GM21390 (cell line): ENCODE data around the gene LUC7L2.
"Not testable (repeated sequence)": the region's sequence is repeated elsewhere in the genome, so short reads cannot be mapped to it uniquely, and the experiment has no call there.

Source experiments
- ATAC-seq: cut with Tn5 transposase; IDR thresholded peaks from one replicate; pipeline ENCODE4 v1.9.1; 2021; ENCODE audit not compliant: unreplicated experiment

Gene LUC7L2

DNA sequence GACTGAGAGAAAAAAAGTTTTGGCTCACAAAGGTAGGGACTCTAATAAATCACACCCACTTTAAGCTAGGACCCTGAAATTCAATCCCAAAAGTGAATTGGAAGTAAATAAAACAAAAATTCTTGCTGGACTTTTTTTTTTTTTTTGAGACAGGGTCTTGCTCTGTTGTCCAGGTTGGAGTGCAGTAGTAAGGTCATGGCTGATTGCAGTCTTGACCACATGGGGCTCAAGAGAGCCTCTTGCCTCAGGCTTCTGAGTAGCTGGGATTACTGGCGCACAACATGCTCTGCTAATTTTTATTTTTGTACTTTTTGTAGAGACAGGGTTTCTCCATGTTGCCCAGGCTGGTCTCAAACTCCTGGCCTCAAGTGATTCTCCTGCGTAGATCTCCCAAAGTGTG, 5.0 kb upstream of the LUC7L2 start:
- no peak for ATAC-seq

DNA sequence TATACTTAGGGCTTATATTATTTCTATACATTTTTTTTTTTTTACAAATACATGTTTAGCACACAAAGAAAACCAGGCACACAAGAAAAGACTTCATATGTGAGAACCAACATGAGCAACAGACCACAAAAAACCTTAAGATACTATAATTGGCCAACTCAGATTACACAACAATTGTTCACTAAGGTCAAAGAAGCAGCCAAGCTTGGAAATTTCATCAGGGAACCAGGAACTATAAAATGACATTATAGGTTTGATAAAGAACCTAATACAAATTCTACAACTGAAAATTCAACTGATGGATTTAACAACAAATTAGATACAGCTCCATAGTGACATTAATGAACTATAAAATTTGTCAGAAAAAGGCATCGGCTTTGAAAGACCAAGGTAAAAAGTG, 4.4 kb upstream of the LUC7L2 start:
- ATAC-seq = no peak

DNA sequence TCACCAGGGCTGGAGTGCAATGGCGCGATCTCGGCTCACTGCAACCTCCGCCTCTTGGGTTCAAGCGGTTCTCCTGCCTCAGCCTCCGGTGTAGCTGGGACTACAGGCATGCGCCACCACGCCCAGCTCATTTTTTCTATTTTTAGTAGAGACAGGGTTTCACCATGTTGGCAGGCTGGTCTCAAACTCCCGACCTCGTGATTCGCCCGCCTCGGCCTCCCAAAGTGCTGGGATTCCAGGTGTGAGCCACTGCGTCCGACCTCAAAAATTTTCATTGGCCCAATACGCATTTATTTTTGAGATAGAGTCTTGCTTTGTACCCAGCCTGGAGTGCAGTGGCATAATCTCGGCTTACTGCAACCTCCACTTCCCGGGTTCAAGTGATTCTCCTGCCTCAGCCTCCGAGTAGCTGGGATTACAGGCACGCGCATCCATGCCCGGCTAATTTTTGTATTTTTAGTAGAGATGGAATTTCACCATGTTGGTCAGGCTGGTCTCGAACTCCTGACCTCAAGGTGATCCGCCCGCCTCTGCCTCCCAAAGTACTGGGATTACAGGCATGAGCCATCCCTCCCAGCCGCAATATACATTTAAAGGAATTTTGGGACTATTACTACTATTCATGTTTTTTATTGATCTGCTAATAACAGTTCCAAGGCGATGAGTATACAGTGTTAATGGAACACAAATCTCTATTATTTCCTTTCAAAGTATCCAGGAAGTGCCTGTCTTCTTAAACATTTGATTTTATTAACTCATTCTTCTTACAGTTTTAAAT, 1.8 kb upstream of the LUC7L2 start:
- ATAC-seq = not testable (repeated sequence)

GRCh38 chr7:139358541-139359365, 941 bp upstream of the LUC7L2 start:
- peak; percentile 16 for ATAC-seq

- peak; percentile 59 for ATAC-seq
Observed at GRCh38 chr7:139360210-139360947, 685 bp downstream of the LUC7L2 start.

- ATAC-seq = no peak
Observed at GRCh38 chr7:139360948-139361307, 1.2 kb downstream of the LUC7L2 start.

DNA sequence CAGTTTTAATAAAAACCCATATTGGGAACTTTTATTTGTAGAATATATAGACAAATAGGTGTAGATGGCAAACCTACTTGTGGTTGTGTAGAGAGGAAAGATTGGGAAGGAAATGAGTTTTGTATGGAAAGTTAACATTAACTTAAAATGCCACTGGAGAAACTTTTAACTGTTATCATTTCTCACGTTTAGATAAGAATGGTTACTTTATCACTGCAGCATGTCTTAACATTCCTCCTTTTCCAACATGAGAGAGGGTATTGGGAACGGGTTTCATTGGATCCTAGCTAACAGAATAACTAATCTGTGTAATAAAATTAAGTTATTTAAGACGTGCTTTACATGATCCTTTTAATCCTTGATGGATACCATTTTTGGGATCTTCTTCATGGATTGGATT, 1.8 kb downstream of the LUC7L2 start:
- ATAC-seq = no peak

DNA sequence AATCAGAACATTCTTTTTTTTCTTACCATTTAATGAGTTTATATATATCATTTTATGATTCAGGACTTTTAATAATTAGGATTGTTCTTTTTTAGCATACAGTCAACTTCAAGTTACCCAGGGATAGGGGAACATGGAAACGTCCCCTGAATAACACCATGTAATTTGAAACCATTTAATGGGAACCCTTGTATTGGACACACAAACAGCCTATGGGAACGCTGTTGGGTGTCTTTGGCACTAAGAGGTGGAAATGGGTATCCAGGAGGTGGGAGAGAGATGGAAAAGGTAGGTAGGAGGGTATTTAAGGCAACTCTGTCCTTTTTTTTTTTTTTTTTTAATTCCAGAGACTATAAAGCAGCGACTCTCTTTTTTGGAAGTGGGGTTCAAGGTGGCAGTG, 2.6 kb downstream of the LUC7L2 start:
- no peak for ATAC-seq

- no peak for ATAC-seq
Observed at GRCh38 chr7:139362981-139363380, 3.3 kb downstream of the LUC7L2 start.

GRCh38 chr7:139365336-139365735, 5.6 kb downstream of the LUC7L2 start:
- ATAC-seq = no peak

GRCh38 chr7:139366400-139366799, 6.7 kb downstream of the LUC7L2 start:
- no peak for ATAC-seq

DNA sequence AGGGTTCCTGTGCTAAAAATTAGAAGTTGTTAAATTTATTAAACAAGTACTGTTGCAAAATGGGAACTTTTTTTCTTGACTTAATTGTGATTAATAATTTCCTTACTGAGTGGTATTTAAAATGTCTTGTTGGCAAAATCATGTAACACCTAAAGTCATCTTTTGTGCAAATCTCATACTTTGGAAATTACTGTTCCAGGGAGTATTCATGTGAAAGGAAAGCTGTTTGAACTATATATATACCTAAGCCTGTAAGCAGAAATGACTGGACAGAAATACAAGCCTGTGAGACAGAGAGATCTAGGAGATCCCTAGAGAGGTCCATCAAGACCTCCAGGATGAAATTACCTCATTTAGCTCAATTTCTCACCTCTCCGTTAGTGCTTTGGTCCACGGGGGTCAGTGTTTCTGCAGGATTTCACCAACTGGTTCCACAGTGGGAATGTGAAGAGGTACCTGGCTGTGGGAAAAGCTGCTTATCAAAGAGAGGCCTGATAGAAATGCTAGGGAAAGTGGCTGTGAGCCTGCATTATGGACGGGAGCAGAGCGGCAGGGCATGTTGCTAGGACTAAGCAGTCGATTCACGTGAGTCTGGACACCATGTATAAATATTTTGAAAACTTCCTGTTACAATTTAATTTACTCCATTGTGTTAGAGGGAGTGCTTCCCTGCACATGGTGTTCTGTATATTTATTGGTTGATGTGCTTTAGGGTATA, 7.9 kb downstream of the LUC7L2 start:
- ATAC-seq = no peak

DNA sequence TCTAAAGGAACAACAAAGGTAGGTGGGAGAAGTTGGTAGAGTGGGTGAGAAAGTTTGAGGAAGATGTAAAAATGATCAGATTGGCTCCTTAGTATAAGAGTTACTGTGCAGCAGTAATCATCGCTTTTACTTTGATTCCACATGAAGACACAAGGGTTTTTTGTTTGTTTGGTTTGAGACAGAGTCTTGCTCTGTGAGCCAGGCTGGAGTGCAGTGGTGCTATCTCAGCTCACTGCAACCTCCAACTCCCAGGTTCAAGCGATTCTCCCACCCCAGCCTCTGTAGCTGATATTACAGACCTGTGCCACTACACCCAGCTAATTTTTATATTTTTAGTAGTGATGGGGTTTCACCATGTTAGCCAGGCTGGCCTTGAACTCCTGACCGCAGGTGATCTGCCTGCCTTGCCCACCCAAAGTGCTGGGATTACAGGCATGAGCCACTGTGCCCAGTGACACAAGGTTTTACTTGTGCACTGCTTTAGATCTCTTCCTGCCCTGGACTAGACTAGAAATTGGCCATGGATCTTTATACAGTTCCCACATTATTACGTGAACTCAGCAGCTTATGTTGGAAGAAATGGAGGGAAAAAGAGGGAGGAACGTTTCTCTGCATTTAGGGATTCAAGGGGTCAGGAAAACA, 10.7 kb downstream of the LUC7L2 start:
- no peak for ATAC-seq

- ATAC-seq = no peak
Observed at GRCh38 chr7:139370943-139371313, 11.2 kb downstream of the LUC7L2 start.

DNA sequence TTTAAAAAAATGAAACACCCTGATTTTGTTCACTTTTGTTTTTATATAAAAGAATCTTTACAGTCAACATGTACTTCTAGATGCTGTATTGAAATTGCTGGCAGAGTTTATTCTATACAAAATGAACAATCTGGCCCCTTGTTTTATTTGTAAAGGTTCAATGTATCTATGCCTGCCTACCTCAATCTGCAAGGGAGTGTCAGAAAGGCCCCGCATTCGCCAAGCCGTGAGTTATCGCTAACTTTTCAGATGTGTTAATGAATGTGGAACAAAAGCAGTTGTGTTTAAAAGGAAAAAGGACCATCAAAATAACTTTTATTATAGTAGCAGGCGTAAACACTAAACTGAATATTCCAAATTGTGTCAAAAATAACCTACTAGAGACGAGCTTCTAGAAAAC, 14.6 kb downstream of the LUC7L2 start:
- no peak for ATAC-seq

DNA sequence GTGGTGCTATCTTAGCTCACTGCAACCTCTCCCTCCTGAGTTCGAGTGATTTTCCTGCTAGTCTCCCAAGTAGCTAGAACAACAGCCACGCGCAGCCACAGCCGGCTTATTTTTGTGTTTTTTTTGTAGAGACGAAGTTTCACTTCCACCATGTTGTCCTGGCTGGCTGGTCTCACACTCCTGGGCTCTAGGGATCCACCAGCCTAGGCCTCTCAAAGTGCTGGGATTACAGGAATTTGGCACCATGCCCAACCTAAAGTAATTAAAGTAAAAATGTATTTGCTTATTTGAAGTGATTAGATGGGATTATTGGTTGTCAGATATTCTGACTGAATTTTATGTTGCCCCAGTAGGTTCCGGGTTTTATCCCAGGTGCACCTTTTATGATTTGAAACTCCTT, 22.7 kb downstream of the LUC7L2 start:
- no peak for ATAC-seq

DNA sequence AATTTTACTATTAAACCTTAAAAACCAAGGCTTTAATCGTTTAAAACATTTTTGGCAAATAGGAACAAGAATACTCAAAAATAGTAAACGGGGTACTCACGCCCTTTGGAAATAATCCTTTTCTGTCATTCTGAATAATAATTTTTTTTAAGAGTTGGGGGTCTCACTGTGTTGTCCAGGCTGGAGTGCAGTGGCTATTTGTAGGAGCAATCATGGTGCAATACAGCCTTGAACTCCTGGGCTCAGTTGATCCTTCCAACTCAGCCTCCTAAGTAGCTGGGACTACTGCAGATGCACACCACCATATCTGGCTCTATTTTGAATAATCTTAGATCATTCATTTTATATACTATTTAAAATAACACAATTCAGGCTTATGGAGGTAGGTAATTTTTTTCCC, 24.9 kb downstream of the LUC7L2 start:
- ATAC-seq = no peak

- ATAC-seq = no peak
Observed at GRCh38 chr7:139387594-139387993, 27.9 kb downstream of the LUC7L2 start.

- ATAC-seq = no peak
Observed at GRCh38 chr7:139389091-139389490, 29.4 kb downstream of the LUC7L2 start.

GRCh38 chr7:139389774-139390173, 30.1 kb downstream of the LUC7L2 start:
- no peak for ATAC-seq
